Stimulated activated CD4-positive, alpha-beta T cell treated with anti-CD3 and anti-CD28 coated beads, TNF-alpha, amount 100 ng/mL, for 48 hours (primary cell): ENCODE measurements around the gene NTN1.

Experiments
- DNase-seq, 3 donors: peaks; one replicate each; pipeline ENCODE4 v3.0.0-alpha.2; 2020; ENCODE audit warnings: low read depth in 3 of 3

NTN1 gene

DNA sequence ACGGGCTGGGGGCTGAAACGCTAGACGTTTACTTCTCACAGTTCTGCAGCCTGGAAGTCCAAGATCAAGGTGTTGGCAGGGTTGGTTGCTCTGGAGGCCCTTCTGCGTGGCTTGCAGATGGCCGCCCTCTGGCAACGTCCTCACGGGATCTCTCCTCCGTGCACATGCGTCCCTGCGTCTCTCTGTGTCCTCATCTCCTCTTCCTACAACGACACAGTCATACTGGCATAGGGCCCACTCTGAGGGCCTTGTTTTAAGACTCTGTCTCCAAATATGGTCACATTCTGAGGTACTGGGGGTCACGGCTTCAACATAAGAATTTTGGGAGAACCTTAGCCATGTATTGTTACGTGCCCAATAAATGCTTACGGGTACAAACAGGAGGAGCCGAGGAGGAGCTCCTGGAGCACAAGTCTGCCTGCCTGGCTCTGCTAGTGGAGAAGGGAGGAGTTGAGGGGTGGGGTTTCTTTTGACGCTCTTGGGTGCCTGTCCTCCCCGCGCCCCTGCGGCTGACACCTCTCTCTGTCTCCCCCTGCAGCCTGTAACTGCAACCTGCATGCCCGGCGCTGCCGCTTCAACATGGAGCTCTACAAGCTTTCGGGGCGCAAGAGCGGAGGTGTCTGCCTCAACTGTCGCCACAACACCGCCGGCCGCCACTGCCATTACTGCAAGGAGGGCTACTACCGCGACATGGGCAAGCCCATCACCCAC is 141.1 kb downstream of the NTN1 start:
- no peak for DNase-seq

DNA sequence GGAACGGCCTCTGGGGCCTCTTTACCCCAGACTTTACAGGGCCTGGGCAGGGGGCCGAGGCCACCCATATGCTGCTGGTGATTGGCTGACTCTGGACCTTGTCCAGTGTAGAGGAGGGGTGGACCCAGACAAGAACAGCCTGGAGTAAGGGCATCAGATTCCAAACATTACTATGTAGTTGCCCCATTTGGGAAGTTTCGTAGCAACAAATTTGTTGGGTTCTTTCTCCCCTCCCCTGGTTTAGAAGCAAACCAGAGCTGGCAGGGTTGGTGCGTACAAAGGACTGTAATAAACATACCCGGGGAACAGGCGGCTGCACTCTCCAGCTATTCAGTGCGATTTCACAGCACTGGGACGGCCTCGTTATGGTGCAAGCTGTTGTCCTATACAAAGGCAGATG is 145.5 kb downstream of the NTN1 start:
- no peak for DNase-seq

DNA sequence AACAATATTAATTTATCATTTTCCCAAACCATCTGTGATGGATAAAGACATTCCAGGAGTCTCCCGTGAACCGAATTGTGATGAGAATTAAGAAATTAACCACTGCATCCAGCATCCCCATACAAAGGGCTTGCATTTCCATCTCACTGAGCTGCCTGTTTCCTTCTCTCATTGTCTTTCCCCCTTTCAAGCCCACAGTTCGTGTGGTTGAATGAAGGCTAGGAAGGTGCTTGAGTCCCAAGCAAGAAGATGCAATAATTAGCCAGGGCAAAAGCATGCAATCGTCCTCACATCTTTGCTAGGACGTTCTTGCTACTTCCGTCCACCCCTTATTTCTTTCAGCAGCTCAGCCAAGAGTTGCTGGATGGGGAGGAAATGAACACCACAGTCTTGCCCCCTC is 146.1 kb downstream of the NTN1 start:
- DNase-seq, result no peak

DNA sequence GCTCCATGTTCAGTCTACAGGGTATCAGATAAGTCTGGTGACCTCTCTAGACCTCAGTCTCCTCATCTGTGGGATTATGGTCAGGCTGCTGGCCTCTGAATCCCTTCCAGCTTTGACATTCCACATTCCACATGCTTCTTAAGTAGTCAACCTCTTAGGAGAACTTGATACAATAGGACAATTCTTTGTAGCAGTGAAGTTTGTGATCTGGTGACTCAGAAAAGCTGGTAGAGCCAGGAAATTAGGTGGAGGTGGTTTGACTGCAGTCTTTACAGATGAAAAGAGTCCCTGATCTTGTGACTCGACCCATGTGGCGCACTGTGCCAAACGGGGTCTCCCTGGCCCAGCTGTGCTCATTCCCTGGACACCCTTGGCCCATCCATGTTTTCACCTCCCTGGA is 147.8 kb downstream of the NTN1 start:
- DNase-seq, result no peak

DNA sequence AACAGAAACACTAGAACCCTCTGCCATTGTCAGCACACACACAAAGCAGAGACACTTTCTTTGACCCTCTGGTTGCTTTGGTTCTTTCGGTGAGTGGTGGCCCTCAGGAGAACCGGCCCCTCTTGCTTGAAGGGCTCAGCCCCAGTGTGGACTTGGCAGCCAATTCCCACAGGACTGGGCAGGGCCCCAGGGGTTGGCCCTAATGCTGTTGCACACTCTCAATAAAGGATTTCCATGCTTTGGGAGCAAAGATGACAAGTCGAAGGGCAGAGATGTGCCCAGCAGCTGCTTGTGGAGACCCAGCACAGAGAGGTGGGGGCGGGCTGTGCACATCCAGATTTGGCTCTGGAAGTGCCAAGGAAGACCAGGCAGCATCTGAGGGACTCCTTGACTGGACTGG is 149.0 kb downstream of the NTN1 start:
- DNase-seq, result no peak

DNA sequence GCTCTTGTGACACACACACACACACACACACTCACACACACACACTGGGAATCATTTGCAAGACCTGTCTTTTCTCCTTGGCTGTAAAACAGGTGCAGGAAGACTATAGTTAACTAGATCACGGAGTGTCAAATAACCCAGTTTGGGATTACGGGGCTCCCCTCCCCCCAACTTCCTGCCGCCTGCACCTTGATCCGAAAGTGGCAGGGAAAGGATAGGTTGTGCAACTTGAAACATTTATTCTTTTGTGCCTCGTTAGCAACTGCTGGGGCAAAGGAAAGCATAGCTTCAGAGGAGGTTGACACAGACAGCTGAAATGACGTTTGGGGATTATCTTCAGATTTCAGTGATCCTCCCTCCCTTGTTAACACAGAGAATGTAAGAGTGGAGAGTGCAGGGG is 149.5 kb downstream of the NTN1 start:
- no peak for DNase-seq

DNA sequence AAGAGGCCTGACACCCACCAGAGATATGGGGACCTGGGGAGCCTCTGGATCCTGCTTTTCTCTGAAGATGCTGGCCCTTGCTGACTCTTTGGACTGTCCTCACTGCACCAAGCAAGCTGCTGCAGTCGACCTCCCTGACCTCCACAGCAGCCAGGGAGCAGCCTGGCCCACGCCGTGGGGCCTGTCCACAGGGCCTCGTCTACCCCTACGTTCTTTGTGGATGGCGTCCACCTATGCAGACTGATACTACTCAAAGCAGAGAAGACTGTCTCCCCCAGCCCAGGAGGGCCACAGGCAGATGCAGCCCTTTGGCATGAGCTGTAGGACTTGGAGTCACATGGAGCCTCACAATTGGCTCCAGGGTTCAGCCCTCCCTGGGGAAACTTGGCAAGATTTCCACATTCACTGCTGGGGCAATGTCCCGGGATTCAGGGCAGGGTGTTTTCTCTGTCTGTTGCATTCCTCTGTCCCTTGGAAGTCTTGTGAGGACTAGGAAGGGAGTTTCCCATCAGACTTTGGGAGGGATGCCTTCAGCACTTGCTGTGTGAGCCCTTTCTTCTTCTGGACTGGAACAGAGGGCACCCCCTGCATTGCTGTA is 152.2 kb downstream of the NTN1 start:
- no peak for DNase-seq

DNA sequence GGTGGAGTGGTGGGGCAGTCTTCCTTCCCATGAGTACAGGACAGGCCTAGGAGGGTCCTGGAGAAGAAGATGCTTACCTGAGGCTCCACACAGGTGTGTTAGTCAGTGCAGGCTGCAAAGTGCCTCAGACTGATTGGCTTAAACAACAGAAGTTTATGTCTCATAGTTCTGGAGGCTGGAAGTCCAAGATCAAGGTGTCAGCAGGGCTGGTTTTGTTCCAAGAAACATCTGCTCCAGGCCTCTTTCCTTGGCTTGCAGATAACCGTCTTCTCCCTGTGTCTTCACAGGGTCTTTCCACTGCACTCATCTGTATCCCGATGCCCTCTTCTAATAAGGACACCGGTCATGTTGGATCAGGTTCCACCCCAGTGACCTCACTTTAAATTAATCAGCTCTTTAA is 153.0 kb downstream of the NTN1 start:
- no peak for DNase-seq

DNA sequence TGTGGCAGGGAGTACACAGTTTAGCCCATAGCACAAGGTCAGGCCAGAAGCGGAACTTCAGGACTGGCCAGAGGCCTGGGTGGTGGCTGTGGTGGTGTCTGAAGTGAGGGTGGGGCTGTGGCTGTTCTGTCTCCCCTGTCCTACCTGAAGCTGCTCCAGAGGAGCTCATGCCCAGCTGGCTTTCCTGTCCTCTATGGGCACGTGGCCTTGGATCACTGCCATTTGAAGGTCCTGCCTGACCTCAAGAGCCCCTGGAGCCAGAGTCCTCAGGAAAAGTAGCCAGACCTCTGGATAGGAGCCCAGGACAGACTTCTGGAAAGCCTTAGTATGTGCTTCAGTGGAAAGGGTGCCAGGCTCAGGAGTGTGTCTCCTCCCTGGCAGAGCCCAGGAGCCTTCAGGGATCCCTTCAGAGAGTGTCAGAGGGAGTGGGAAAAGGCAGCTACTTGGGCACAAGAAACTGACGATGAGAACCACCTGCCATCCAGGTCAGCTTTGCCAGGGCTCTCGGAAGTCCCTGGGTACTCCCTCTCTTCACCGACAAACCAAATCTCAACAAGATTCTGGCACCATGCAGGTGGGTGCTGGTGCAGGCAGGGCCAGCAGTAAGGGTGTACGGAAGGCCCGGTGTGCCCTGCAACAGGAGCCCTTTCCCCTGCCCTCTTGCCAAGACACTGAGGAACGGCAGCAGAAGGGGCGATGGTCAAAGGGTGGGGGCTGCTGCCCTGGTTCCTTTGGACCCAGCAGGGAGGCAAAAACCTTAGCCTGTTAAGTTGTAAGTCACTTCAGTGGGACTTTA is 153.7 kb downstream of the NTN1 start:
- DNase-seq, result no peak

DNA sequence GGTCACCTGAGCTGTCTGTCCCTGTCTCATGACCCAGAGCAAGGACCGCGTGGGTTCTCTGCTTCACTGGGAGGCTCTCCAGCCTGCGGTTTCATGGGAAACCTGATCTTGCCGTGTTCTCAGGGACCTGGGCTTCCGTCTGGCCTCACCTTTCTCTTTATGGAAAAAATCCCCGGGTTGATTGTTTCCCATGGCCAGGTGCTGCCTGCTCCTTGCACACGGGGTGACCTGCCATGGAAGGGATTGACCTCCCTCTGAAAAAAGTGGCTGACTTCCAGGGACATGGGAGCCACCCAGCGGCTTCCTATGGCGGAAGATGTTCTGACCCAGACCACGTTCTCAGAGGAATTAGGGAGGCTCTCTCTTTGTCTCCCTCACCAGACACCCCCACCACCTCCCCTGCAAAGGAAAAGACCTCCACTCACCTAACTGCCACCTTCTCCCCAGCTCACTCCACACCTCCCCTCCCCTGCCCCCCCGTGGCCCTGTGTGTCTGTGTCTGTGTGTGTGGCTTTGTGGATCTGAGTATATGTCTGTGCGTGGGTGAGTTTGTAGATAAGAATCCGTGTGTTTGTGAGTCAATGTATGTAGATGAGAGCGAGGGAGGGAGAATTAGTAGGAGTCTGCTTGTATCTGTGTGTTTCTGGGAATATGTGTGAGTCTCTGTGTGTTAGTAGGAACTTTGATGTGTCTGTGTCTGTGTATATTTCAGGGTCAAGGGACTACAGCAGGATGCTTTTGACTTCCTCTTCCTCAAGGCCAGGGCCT is 154.6 kb downstream of the NTN1 start:
- no peak for DNase-seq

DNA sequence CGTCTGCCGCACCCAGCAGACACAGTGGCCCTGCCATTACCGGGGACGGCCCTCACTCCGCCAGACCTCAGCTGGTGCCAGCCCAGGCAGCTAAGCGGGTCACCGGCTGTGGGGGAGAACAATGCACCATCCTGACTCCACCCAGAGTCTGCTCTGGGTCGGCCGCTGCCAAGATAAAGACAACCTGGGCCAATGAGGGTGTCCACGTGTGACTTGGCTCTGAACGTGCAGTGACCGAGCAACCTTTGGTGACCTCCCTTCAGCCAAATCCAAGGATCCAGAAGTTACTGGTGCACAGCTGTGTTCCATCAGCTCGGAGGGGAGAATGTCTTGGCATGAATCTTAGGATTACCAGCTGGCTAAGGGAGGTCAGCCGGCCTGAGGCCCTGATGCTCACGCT is 155.9 kb downstream of the NTN1 start:
- DNase-seq, result no peak

DNA sequence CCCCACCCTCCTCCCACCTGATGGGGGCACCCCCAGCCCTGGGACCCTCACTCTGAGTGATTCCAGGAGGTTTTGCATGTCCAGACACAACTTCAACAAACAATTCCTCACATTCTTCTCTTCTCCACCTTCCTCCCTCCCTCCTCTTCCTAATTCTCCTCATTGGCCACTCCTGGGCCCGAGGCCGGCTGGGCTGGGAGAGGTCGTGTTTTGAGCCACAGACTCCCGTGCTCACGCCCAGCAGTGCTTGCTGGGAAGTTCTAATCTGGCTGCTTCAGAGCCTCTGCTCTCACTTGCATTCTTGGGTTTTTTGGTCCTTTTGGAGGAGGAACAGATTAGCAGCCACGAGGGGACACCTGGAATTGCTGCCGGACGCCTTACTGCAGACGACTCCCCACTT is 157.0 kb downstream of the NTN1 start:
- no peak for DNase-seq

DNA sequence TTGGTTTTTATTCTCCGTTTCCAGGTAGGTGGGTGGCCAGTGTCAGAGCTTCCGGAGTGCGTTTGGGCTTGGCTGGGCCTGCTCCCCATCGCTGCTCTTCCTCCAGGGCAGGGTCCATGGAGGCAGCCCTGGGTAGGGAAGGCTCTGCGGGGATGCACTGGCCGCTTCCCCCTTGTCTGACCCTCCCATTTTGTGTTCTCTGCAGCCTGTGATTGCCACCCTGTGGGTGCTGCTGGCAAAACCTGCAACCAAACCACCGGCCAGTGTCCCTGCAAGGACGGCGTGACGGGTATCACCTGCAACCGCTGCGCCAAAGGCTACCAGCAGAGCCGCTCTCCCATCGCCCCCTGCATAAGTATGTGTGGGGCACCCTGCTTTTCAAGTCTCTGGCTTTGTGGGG is 158.3 kb downstream of the NTN1 start:
- DNase-seq, result no peak

DNA sequence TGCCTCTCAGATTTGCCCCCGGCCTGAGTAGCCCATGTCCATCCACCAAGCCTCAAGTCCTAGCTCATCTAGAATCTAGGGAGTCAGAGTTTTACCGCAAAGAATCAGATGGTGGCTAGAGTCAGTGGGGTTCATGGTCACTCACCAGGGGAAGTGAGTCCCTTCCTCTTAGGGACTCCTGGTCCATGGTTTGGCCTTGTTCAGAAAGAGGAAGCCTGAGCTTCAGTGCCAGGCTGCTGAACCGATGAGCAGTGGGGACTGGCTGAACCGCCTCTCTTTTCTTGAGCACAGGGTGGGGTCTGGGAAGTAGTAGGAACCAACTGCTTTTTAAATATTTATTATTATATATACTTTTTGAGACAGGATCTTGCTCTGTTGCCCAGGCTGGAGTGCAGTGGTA is 160.3 kb downstream of the NTN1 start:
- DNase-seq, result no peak

DNA sequence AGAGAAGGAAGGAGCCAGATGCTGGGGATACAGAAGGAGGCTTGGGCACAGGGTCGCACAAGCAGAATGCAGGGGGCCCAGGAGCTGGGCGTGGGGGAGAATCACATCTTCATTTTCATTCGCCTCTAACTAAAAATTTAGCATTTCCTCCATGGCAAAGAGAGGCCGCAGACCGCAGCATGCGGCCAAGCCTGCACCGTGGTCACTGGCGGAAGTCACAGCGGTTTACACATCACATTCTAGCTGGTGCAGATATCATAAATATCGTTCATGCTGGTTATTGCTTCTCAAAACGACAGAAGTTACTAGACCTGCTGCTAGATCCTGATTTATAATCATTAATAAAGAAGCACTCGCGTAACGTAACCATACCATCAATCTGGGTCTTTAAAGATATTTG is 162.0 kb downstream of the NTN1 start:
- no peak for DNase-seq

DNA sequence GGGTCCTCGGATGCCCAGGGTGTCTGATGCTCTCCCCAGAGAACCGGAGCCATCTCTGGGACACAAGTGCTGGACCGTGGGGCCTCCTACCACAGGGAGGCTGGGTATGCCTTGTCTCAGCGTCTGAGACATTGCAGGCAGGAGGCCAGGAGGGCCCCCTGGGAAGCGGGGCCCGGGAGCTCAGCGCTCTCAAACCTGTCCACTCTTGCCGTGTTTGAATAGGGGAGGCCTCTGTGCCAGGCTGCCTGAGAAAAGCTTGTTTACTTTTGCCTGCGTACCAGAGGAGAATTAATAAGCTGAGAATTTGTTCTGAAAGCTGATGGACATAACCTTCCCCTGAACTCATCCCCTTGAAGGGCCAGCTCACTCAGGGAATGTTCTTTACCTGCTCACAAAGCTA is 163.8 kb downstream of the NTN1 start:
- DNase-seq, result no peak

DNA sequence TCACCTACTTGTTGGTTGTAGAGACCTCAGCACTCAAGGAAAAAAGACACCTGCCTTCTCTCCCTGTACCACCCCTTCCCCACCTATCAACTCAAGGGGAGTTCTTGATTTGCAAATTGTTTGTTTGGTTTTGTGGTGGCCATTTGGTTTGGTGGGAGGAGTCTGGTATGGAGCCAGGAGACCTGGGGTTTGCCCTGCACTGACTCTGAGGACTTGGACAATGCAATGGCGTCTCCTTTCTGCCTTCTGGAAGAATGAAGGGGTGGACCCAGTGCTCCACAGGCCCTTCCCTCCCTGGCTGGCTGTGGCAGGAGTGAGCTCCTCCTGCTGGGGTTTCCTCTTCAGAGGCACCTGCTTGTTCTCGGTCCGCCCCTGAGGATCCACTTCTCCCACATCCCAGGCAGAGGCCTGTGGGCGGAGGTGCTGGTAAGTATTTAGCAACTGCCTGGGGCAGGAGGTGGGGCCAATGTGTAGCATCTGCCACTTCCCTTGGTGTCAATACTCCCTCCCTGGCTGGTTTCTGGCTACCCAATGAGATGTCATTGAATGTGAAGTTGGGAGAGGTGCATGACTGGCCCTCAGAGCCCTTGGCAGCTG is 164.5 kb downstream of the NTN1 start:
- no peak for DNase-seq

DNA sequence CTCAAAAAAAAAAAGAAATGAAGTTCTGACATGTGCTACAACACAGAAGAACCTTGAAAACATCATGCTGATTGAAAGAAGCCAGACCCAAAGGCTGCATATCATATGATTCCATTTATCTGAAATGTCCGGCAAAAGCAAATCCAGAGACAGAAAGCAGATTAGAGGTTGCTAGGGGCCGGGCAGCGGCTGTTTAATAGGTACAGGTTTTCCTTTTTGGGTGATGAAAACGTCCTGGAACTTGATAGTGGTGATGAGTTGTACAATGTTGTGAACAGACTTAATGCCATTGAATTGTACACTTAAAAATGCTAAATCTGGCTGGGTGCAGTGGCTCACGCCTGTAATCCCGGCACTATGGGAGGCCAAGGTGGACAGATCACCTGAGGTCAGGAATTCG is 166.5 kb downstream of the NTN1 start:
- no peak for DNase-seq

DNA sequence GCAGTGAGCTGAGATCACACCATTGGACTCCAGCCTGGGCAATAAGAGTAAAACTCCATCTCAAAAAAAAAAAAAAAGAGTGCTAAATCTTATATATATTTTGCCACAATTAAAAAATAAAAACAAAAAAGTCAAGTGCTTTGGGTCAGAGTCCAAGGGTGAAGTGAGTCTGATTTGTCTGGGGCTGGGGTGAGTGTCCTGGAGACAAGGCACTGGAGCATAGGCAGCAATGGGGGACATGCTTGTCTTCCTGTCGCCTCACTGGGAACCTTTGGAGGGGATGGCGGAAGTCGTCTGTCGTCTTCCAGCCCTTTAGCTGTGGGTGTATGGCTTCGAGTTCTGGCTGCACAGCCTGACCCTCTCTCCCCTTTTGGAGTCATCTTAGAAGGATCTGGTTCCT is 167.1 kb downstream of the NTN1 start:
- no peak for DNase-seq

DNA sequence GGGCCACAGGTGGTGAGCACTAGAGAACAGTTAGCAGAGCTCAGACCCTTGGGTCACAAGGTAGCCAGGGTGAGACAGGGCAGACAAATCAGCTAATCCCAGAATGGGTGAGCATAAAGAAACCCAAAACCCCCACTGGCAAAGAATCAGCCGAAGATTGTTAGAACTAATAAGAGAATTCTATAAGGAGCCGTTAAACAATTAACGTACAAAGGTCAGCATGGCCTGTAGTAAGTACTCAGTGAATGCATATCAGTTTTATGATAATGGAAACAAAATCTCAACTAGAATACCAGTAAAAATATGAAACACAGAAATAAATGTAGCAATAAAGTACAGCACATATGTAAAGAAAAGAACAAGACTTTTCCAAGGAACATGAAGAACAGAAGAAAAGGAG is 168.6 kb downstream of the NTN1 start:
- no peak for DNase-seq

DNA sequence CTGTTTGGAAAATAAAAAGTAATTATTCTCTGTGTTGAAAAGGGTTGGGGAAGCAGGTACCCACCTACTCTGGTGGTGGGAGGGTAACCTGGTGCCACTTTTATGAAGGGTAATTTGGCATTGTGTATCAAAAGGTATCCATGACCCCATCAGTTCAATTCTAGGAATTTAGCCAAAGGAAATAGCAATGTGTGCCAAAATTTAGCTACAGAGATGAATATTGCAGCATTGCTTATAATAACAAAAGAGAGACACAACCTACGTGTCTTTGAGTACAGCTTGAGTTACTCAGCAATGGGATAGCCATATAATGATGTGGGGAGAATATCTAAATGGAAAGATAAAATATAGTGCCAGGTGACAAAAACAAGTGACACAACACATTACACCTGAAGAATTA is 170.7 kb downstream of the NTN1 start:
- no peak for DNase-seq

DNA sequence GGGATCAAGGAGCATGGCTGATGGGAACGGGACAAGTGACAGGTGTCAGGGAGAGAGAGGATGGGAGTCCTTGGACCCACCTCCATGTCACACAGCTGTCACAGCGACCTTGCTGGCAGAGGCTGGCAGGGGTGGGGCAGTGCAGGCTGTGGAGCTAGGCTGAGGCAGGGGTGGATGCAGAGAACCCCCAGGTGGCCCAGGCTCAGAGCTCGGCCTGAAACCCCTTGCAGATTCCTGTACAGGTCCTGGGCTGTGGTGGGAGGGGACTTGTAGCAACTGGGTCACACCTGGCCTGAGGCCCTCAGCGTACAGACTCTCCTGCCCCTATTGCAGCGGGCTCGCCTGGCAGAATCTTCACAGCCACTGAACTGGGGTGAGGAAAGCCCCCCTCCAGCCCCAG is 174.1 kb downstream of the NTN1 start:
- DNase-seq, result no peak
